SIG-M5 (cell line): ENCODE data around the gene RAP1GDS1.
A peak's percentile ranks its signal among the peaks of the same experiment; 100 is the strongest.
"Not testable (repeated sequence)": the region's sequence is repeated elsewhere in the genome, so short reads cannot be mapped to it uniquely, and the experiment has no call there.

ENCODE experiments used
- DNase-seq: peaks from one replicate; lab custom pipeline; 2025; lab: John Stamatoyannopoulos, UW

Gene RAP1GDS1

GRCh38 chr4:98260579-98261404, at the start of gene RAP1GDS1:
TSS of gene RAP1GDS1 (plus strand) at chr4:98261384. CDS start at chr4:98261566, 182 bp downstream.
- DNase-seq, result peak; percentile 62

DNA sequence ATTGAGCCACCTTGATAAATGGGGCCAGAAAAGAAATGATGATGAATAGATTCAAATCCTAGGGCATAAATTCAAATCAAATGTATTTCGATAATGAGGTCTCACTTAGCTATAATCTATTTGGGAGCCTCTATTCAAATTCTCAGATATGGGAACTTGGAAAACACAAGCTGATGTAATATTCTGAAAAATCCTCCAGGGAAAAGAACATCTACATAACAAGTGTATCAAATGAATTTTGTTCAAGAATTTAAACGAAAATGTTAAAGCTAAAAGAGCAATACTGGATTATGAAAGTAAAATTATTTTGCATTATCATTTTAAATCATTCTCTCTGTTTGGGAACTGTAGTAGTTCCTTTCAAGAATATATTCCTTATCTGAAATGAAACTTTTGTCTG, 38.9 kb upstream of the RAP1GDS1 start:
- DNase-seq, result no peak

DNA sequence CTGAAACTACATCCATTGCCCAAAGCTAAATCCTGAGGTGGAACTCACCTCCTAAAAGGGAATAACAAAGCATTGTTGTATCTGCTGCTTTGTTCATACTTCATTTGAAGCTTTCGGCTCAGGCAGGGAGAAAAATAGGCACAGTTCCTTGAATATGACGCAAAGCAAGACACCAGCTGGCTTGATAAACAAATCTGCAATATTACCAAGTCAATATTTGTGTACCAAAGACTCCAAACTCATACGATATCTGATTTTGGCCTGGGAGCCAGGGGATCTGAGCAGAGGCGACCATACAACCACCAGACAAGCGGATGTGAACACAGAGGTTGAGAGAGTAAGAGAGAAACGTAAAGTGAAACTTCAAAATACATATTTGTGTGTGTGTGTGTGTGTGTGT, 34.8 kb upstream of the RAP1GDS1 start:
- no peak for DNase-seq

- no peak for DNase-seq
These were observed 30.2 kb upstream of the RAP1GDS1 start for GRCh38 chr4:98230961-98231360.

DNA sequence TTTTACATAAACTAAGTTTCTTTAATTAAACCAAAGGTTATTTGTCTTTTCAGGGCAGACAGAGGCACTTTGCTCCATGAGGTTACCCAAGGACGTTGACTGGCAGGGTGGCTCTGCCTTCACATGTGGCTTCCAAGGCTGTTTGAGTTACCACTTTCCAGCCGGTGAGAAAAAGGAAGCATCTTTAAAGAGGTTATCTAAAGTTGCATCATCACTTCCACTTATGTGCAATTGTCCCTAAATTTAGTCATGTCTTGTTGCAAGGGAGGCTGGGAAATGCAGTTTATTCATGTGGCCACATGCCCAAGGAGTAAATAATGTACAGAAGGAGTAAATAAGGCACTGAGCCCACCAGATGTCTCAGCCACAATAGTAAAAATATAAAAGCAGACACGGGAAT, 29.0 kb upstream of the RAP1GDS1 start:
- DNase-seq, result peak; percentile 84

DNA sequence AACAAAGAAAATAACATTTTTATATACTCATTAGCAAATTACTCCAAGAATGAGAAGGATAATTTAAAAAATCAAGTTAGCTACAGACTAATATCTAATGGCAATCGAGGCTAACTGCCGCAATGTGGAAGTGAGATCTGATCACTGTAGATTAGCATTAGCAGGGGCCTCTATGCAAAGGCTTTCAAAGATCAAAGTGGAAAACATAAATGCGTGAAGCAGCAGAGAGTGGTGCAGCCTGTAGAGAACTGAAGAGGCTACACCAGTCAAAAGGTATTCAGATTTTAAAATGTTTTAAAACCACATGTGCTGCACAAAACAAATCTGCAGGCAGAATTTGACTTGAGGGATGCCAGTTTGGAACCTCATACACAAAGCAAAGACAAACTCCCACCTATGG, 24.0 kb upstream of the RAP1GDS1 start:
- DNase-seq, result no peak

DNA sequence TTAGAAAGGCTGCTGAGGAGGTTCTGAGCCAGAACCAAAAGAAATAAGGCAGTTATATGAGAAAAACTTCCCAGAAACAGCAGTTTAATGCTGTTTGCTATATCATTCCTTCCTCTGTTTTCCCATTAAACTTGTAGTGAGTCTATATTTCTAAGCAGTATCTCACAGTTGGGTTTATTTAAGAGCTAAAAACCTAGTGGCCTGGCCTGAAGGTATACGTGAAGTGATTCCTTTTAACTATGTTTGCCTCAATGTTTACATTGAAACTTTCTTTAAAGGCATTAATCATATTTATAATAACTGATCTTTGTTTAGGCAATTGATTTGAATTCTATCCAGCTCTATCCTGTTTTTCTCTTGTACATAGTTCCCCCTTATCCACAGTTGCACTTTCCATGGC, 19.1 kb upstream of the RAP1GDS1 start:
- DNase-seq, result no peak

- no peak for DNase-seq
These were observed 18.6 kb upstream of the RAP1GDS1 start for GRCh38 chr4:98242538-98242937.

- no peak for DNase-seq
These were observed 16.0 kb upstream of the RAP1GDS1 start for GRCh38 chr4:98245226-98245625.

DNA sequence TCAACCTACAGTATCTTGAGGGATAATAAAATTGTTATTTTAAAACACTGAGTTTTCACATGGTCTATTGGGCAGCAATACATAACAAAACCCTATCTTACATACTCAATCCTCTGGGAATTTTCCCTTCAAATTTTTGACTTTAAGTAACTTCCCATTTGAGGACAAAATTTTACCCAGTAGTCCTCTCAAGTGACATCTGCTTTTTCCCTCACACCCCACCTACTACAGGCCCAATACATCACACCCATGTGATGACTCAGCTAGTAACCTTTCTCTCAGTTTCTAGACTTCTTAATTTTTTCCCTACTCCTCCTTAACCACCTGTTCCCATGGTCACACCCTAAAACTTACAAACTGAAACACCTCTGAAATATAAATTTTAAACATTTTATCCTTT, 12.2 kb upstream of the RAP1GDS1 start:
- DNase-seq, result no peak

DNA sequence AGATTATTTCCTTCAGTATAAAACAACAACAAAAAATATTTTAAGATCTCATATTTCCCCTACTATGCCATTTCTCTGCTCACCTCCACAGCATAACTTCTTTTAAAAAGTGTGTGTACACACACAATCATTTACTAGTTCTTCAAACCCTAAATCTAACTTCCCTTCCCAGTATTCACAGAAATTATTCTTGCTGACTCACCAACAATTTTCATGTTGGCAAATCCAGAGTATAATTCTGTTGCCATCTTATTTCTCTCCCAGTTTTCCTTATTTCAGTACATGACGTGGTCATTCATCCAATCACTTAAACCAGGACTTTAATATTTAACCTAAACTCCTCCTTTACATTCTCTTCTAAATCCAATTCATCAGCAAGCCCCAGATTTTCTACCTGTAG, 11.4 kb upstream of the RAP1GDS1 start:
- no peak for DNase-seq

DNA sequence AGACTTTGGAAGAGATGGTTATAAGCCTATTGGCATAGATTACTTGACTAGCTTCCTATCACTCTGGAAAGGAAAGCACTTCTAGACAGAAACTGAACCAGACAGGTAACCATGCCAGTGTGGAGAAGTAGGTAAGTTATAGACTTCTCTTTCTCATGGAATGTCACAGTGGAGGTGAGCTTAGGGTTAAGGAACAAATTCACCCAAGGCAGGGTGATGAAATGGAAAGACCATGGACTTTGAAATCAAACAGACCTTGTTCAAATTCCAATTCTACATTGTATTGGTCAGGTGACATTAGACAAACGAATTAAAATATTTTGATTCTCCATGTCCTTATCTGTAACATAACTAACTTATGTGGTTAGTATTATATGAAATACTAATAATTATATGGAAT, 7.7 kb upstream of the RAP1GDS1 start:
- no peak for DNase-seq

- DNase-seq, result no peak
These were observed 1.1 kb upstream of the RAP1GDS1 start for GRCh38 chr4:98260047-98260578.

DNA sequence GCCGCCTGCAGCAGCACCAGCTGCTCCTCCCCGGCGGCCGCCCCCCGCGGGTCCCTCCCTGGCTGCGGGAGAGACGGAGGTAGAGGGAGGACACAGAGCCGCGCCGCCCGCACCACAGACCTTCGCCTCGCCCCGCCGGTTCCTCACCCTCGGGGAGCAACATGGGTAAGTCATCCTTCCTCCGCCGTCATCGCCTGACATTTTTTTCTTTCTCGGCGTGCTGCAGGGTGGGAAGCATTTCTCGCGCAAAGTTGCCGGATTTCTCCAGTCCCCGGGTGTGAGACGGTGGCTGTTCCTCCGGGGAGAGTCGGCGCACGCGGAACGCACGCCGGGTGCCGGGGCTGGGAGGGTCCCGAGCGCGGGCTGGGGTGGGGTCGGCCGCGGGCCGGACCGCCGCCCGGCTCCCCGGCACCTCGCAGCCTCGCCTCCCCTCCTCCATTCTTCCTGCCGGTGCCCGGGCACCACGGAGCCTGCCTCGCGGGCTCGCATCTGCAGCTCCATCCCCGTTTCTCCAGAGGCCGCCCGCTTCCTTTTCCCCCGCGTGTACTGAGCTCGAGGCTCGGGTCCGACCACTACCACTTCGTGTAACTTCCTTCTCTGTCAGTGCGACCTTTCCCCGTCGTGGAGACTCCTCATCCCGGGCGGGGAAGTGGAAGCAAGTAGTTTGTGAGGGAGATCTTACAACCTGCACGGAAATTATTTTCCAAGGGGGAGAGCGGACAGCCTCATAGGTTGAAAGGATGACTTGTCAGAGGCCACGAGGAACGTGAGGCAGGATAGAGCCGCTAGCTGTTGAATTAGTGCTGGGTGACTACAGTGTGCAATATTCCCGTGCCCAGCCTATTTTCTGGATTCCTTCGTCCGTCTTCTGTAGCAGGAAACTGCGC, 464 bp downstream of the RAP1GDS1 start:
- no peak for DNase-seq

GRCh38 chr4:98262431-98262830, 1.2 kb downstream of the RAP1GDS1 start:
- DNase-seq, result no peak

DNA sequence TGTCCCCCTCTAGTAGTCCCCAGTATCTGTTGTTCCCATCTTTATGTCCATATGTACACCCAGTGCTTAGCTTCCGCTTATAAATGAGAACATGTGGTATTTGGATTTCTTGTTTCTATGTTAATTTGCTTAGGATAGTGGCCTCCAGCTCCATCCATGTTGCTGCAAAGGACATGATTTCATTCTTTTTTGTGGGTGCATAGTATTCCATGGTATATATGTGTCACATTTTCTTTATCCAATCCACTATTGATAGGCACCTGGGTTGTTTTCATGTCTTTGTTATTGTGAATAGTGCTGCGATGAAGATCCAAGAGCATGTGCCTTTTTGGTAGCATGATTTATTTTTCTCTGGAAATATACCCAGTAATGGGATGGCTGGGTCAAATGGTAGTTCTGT, 6.3 kb downstream of the RAP1GDS1 start:
- no peak for DNase-seq

DNA sequence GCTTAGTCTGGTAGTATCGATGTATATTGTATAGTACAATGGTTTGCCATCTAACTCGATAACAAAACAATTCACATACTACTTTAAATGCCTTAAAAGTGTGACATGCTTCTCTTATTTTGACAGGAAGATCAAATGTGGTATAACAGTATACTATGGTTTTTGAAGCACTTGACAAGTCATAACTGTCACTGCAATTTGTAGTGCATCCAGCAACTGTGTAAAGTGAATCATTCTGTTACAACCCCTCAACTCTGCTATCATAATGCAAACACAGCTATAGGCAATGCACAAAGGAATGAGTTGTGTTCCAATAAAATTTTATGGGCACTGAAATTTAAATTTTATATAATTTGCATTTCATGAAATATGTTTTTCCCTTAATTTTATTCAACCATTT, 14.0 kb downstream of the RAP1GDS1 start:
- no peak for DNase-seq

GRCh38 chr4:98283219-98284189, 22.3 kb downstream of the RAP1GDS1 start:
- DNase-seq, result no peak

GRCh38 chr4:98284640-98285046, 23.5 kb downstream of the RAP1GDS1 start:
- no peak for DNase-seq

DNA sequence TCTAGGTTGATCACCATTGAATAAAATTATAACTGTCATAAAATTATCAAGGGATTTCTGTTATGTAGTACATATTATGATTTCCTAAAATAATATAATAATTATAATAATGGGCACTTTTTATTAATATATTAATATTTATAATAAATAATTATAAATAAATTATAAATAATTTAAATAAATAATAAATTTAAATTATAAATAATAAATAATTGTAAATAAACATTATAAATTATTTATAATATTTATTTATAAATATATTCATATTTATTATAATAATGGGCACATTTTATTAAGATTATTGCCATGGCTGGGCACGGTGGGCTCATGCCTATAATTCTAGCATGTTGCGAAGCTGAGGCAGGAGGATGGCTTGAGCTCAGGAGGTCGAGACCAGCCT, 24.5 kb downstream of the RAP1GDS1 start:
- DNase-seq, result no peak

DNA sequence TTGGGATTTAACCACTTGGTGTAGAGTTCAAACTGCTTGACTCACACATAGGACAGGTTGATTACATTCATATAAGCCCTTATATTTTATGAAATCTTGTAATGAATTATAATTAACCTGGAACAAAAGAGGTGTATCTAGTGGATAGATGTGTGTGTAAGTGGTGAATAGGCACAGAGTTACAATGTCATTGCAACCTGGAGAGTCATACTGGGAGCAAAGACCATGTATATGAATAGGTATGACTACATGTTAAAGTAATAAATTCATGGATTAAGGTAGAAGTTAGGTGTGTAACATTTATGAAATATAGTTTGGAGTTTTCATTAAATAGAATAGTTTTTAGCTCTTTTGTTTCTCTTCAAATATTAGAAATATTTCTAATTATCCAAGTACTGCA, 26.1 kb downstream of the RAP1GDS1 start:
- no peak for DNase-seq

GRCh38 chr4:98288671-98289070, 27.5 kb downstream of the RAP1GDS1 start:
- not testable (repeated sequence) for DNase-seq
